C4-2B (cell line): ENCODE measurements around the gene ELP1.

Experiments
- ZFX ChIP-seq: fragments of 450-650 bp; IDR thresholded peaks from 2 replicates; pipeline ENCODE4 v1.6.1; 2017
- TF ChIP-seq, protein P1 (sequence below): fragments of 450-650 bp; conservative IDR thresholded peaks from 2 replicates; pipeline ENCODE4 v1.5.1; 2017; ENCODE audit warnings: mild to moderate bottlenecking

DNA sequence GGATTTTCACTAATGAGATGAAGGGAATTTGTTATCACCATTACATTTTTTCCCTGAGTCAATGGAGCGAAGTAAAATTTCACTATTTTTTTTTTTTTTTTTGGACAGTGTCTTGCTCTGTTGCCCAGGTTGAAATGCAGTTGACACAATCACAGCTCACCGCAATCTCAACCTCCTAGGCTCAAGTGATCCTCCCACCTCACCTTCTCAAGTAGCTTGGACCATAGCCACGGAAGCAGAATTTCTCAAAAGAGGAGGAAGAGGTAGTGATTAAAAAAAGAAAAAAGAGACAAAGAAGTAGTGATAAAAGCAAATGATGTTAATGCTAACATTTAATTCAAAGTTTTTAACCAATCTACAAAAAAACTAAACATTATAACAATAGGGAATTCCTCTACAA is 29.8 kb downstream of the ELP1 start:
- TF ChIP-seq, protein P1, sequence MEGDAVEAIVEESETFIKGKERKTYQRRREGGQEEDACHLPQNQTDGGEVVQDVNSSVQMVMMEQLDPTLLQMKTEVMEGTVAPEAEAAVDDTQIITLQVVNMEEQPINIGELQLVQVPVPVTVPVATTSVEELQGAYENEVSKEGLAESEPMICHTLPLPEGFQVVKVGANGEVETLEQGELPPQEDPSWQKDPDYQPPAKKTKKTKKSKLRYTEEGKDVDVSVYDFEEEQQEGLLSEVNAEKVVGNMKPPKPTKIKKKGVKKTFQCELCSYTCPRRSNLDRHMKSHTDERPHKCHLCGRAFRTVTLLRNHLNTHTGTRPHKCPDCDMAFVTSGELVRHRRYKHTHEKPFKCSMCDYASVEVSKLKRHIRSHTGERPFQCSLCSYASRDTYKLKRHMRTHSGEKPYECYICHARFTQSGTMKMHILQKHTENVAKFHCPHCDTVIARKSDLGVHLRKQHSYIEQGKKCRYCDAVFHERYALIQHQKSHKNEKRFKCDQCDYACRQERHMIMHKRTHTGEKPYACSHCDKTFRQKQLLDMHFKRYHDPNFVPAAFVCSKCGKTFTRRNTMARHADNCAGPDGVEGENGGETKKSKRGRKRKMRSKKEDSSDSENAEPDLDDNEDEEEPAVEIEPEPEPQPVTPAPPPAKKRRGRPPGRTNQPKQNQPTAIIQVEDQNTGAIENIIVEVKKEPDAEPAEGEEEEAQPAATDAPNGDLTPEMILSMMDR = no peak
- TF ChIP-seq ZFX = no peak
